SK-N-SH treated with all-trans-retinoic acid at 6 μM for 48 hours (cell line): ENCODE data around the gene MAPK7.
"Not testable (repeated sequence)": the region's sequence is repeated elsewhere in the genome, so short reads cannot be mapped to it uniquely, and the experiment has no call there.

Experiments used
- ATAC-seq: fragments of 200-7000 bp; cut with Tn5 transposase; 3 replicates; pipeline ENCODE4 v1.9.1; 2020; ENCODE audit warnings: mild to moderate bottlenecking, moderate library complexity
- ARNTL ChIP-seq: fragments of 450-650 bp; formaldehyde crosslinking; IDR thresholded peaks from 2 replicates; pipeline ENCODE4 v1.5.0; 2020; ENCODE audit warnings: low read depth, mild to moderate bottlenecking, moderate library complexity, borderline replicate concordance
- BACH2 ChIP-seq: fragments of 250-450 bp; sonication (Bioruptor Pico); IDR thresholded peaks from 2 replicates; pipeline ENCODE4 v1.9.0; 2021; ENCODE audit warnings: mild to moderate bottlenecking, borderline replicate concordance
- CREB5 ChIP-seq: fragments of 250-450 bp; sonication (Bioruptor Pico); IDR thresholded peaks from 2 replicates; pipeline ENCODE4 v1.5.1; 2020; ENCODE audit warnings: low read depth, mild to moderate bottlenecking, moderate library complexity
- CSDC2 ChIP-seq: fragments of 250-450 bp; sonication (Bioruptor Pico); IDR thresholded peaks from 2 replicates; pipeline ENCODE4 v1.5.0; 2020; ENCODE audit warnings: mild to moderate bottlenecking, moderate library complexity
- ESRRG ChIP-seq: fragments of 250-450 bp; sonication (Bioruptor Pico); IDR thresholded peaks from 2 replicates; pipeline ENCODE4 v1.6.1; 2021; ENCODE audit warnings: mild to moderate bottlenecking
- GLIS3 ChIP-seq: fragments of 250-450 bp; sonication (Bioruptor Pico); IDR thresholded peaks from 2 replicates; pipeline ENCODE4 v1.5.0; 2020; ENCODE audit warnings: mild to moderate bottlenecking, moderate library complexity
- OSR1 ChIP-seq: fragments of 250-450 bp; sonication (Bioruptor Pico); IDR thresholded peaks from 2 replicates; pipeline ENCODE4 v1.8.0; 2022; ENCODE audit warnings: moderate library complexity, mild to moderate bottlenecking, inconsistent platforms
- PPARA ChIP-seq: fragments of 250-450 bp; sonication (Bioruptor Pico); IDR thresholded peaks from 2 replicates; pipeline ENCODE4 v1.5.0; 2020; ENCODE audit warnings: mild to moderate bottlenecking, borderline replicate concordance
- RARB ChIP-seq: fragments of 250-450 bp; sonication (Bioruptor Pico); IDR thresholded peaks from 2 replicates; pipeline ENCODE4 v1.8.0; 2021; ENCODE audit warnings: mild to moderate bottlenecking, moderate library complexity
- TCF4 ChIP-seq: fragments of 250-450 bp; sonication (Bioruptor Pico); IDR thresholded peaks from 2 replicates; pipeline ENCODE4 v1.8.0; 2021; ENCODE audit warnings: mild to moderate bottlenecking, moderate library complexity, borderline replicate concordance
- TOX ChIP-seq: fragments of 250-450 bp; sonication (Bioruptor Pico); IDR thresholded peaks from 2 replicates; pipeline ENCODE4 v1.8.0; 2021; ENCODE audit warnings: mild to moderate bottlenecking, moderate library complexity, borderline replicate concordance
- TSHZ2 ChIP-seq: fragments of 250-450 bp; sonication (Bioruptor Pico); IDR thresholded peaks from 2 replicates; pipeline ENCODE4 v1.5.0; 2020; ENCODE audit warnings: mild to moderate bottlenecking, moderate library complexity
- ZC3H10 ChIP-seq: fragments of 250-450 bp; sonication (Bioruptor Pico); IDR thresholded peaks from 2 replicates; pipeline ENCODE4 v1.5.1; 2021; ENCODE audit warnings: mild to moderate bottlenecking, moderate library complexity
- ZFP3 ChIP-seq: fragments of 250-450 bp; sonication (Bioruptor Pico); IDR thresholded peaks from 2 replicates; pipeline ENCODE4 v1.5.0; 2020; ENCODE audit warnings: mild to moderate bottlenecking, moderate library complexity
- ZNF70 ChIP-seq: fragments of 450-650 bp; formaldehyde crosslinking; IDR thresholded peaks from 2 replicates; pipeline ENCODE4 v1.5.0; 2020; ENCODE audit warnings: mild to moderate bottlenecking, moderate library complexity
- ZNF8 ChIP-seq: fragments of 450-650 bp; formaldehyde crosslinking; IDR thresholded peaks from 2 replicates; pipeline ENCODE4 v1.5.0; 2020; ENCODE audit warnings: mild to moderate bottlenecking, moderate library complexity
- TF ChIP-seq, protein P1 (sequence below): fragments of 250-450 bp; sonication (Bioruptor Pico); IDR thresholded peaks from 2 replicates; pipeline ENCODE4 v1.8.0; 2020; ENCODE audit warnings: mild to moderate bottlenecking, moderate library complexity, borderline replicate concordance

Gene MAPK7

DNA sequence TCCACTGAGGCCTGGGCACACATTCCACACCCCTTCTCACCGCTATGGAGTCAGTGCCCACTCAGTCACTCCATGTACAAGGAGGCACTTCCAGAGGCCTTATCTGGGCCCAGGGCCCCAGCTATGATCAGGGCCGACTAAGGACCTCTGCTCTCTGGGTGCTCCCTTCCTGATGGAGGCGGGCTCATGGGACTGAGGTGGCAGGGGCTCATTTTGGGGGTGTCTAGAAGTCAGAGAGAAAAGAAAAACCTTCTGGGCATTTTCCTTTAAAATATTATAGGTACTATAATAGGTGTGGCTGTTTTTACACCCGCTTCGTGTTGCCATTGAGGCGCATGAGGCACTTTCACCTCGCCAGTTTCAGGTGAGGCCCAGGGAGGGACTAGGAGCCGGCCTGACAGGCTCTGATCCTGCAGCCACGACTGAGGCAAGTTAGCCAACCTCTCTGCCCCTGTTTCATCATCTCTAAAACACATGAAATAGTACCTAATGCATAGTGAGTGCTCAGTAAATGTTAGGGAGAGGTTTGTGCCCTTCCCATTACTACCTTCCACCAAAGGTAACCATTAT lies 30.1 kb upstream of the MAPK7 start:
- ATAC-seq: no peak
- TF ChIP-seq, protein P1, sequence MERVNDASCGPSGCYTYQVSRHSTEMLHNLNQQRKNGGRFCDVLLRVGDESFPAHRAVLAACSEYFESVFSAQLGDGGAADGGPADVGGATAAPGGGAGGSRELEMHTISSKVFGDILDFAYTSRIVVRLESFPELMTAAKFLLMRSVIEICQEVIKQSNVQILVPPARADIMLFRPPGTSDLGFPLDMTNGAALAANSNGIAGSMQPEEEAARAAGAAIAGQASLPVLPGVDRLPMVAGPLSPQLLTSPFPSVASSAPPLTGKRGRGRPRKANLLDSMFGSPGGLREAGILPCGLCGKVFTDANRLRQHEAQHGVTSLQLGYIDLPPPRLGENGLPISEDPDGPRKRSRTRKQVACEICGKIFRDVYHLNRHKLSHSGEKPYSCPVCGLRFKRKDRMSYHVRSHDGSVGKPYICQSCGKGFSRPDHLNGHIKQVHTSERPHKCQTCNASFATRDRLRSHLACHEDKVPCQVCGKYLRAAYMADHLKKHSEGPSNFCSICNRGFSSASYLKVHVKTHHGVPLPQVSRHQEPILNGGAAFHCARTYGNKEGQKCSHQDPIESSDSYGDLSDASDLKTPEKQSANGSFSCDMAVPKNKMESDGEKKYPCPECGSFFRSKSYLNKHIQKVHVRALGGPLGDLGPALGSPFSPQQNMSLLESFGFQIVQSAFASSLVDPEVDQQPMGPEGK: no peak

GRCh38 chr17:19348806-19349205 lies 29.5 kb upstream of the MAPK7 start:
- no peak for TF ChIP-seq ZNF8
- no peak for TF ChIP-seq TSHZ2 (CRISPR knock-in tag)
- no peak for TF ChIP-seq ZC3H10
- TF ChIP-seq OSR1: no peak
- no peak for TF ChIP-seq ESRRG (CRISPR knock-in tag)
- no peak for TF ChIP-seq RARB
- no peak for TF ChIP-seq ARNTL (CRISPR knock-in tag)

GRCh38 chr17:19353401-19353800 lies 24.9 kb upstream of the MAPK7 start:
- not testable (repeated sequence) for ATAC-seq

More at GRCh38 chr17:19348806-19349205, 29.5 kb upstream of the MAPK7 start:
- no peak for ATAC-seq

DNA sequence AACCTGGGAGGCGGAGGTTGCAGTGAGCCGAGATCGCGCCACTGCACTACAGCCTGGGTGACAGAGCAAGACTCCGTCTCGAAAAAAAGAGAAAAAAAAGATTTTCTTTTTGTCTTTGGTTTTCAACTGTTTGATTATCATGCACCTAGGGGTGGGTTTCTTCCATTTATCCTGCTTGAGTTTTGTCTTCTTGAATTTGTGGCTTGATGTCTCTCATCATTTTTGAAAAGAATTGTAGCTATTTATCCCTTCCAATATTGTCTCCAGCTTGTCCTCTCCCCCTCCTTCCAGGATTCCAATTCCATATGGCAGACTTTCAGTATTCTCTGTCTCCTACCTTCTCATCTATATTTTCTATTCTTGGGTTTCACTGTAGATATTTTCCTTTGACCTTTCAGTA lies 23.6 kb upstream of the MAPK7 start:
- no peak for TF ChIP-seq ZNF8
- no peak for TF ChIP-seq CREB5 (CRISPR knock-in tag)
- TF ChIP-seq RARB: no peak
- TF ChIP-seq TSHZ2 (CRISPR knock-in tag): no peak
- TF ChIP-seq TCF4: no peak
- no peak for TF ChIP-seq CSDC2 (CRISPR knock-in tag)
- TF ChIP-seq BACH2: no peak
- TF ChIP-seq ZNF70 (CRISPR knock-in tag): no peak
- TF ChIP-seq PPARA (CRISPR knock-in tag): no peak
- TF ChIP-seq, protein P1: no peak
- TF ChIP-seq ZFP3: no peak
- no peak for TF ChIP-seq TOX (CRISPR knock-in tag)
- no peak for TF ChIP-seq GLIS3 (CRISPR knock-in tag)
- no peak for TF ChIP-seq OSR1
- no peak for TF ChIP-seq ZC3H10
- no peak for TF ChIP-seq ESRRG (CRISPR knock-in tag)
- ATAC-seq: no peak
